K562 (cell line): Measurements from ENCODE around the gene CDH6. TPM values are rescaled to one million over a fixed set of nuclear protein-coding genes. Genes with fewer than 3 reads are reported as not detected.

Experiments used
- ATAC-seq: fragments of 200-7000 bp; cut with Tn5 transposase; 3 replicates; pipeline ENCODE4 v1.9.1; 2020; ENCODE audit warnings: moderate library complexity
- BruUV-seq: library from RNA; stranded (reverse); fragments of 400-500 nt; replicated peaks from 2 replicates; lab custom pipeline; 2021; lab: Mats Ljungman, UMichigan
- CTCF ChIA-PET: fragments of 300-600 bp; formaldehyde crosslinking; extraction: SDS; loops from one replicate; lab custom pipeline; 2021; ENCODE audit warnings: low intra/inter-chr PET ratio; lab: Yijun Ruan, JAX
- POLR2A ChIA-PET: fragments of 300-600, 350-650 bp; sonication (Branson Sonifier 250); formaldehyde crosslinking; extraction: SDS; loops from one replicate; lab custom pipeline; 2021; ENCODE audit warnings: antibody characterized with exemption, inconsistent platforms; lab: Yijun Ruan, JAX
- DNase-seq, 4 experiments: peaks; one replicate each; pipeline versions ENCODE4 v3.0.0 to v3.0.0-alpha.2; 2011 to 2018; ENCODE audit warnings: low spot score in 3 of 4, mixed read lengths in 3 of 4; ENCODE audit errors: extremely low read depth in 1 of 4
- FAIRE-seq: peaks from 2 replicates; lab custom pipeline; 2011; peaks lifted over from hg19 to GRCh38; lab: Jason Lieb, UNC
- H2AFZ ChIP-seq: 2 replicates; pipeline ENCODE4 v1.6.0; 2011; ENCODE audit warnings: low read depth, low read length, control low read depth, inconsistent platforms
- H3K27ac ChIP-seq: fragments of 200-600 bp; 3 replicates; pipeline ENCODE4 v1.8.0; 2011; ENCODE audit warnings: low read depth, mild to moderate bottlenecking, control low read depth, inconsistent platforms, low read length, moderate library complexity, mixed read lengths; ENCODE audit errors: extremely low read depth
- H3K27me3 ChIP-seq, 2 experiments: fragments of 300-600 bp in 1 of 2; 2 replicates in 1 of 2; 3 replicates in 1 of 2; pipeline versions ENCODE4 v1.6.0 to v1.8.0; 2011; ENCODE audit warnings: inconsistent platforms in 2 of 2, low read length in 2 of 2, mild to moderate bottlenecking in 1 of 2, mixed read lengths in 1 of 2, moderate library complexity in 1 of 2; ENCODE audit not compliant: control insufficient read depth in 2 of 2, insufficient read depth in 2 of 2
- H3K36me3 ChIP-seq: fragments of 300-600 bp; 3 replicates; pipeline ENCODE4 v1.8.0; 2011; ENCODE audit warnings: mild to moderate bottlenecking, low read length, inconsistent platforms; ENCODE audit not compliant: control insufficient read depth, insufficient read depth
- H3K4me1 ChIP-seq, 2 experiments: fragments of 200-600 bp in 1 of 2; replicated peaks in 1 of 2; 2 replicates in 1 of 2; 3 replicates in 1 of 2; pipeline versions ENCODE4 v1.5.1 to v1.8.0; 2011; ENCODE audit warnings: inconsistent platforms in 2 of 2, low read length in 2 of 2, mild to moderate bottlenecking in 1 of 2, mixed read lengths in 1 of 2, moderate library complexity in 1 of 2; ENCODE audit not compliant: control insufficient read depth in 2 of 2, insufficient read depth in 2 of 2
- H3K4me2 ChIP-seq: 2 replicates; pipeline ENCODE4 v1.6.1; 2011; ENCODE audit warnings: low read length, control low read depth, inconsistent platforms, mixed read lengths; ENCODE audit not compliant: insufficient read depth
- H3K4me3 ChIP-seq: fragments of 200-600 bp; sonication (generic), shearing (Covaris generic); 2 replicates; pipeline ENCODE4 v1.5.1; 2016; ENCODE audit warnings: control low read depth, inconsistent platforms
- H3K79me2 ChIP-seq: fragments of 200-600 bp; 3 replicates; pipeline ENCODE4 v1.8.0; 2011; ENCODE audit warnings: low read length, inconsistent platforms; ENCODE audit not compliant: control insufficient read depth, insufficient read depth
- H3K9ac ChIP-seq, 2 experiments: 2 replicates each; pipeline versions ENCODE4 v1.6.0 to v1.6.1; 2011; ENCODE audit warnings: low read depth in 2 of 2, low read length in 2 of 2, control low read depth in 1 of 2, inconsistent platforms in 1 of 2, mild to moderate bottlenecking in 1 of 2, mixed read lengths in 1 of 2; ENCODE audit not compliant: insufficient read depth in 1 of 2
- H3K9me1 ChIP-seq: one replicate; pipeline ENCODE4 v1.6.0; 2011; ENCODE audit warnings: inconsistent platforms, mild to moderate bottlenecking, low read length, moderate library complexity; ENCODE audit not compliant: control insufficient read depth, insufficient read depth
- H3K9me3 ChIP-seq: replicated peaks from 2 replicates; pipeline ENCODE4 v1.5.1; 2011; ENCODE audit warnings: low read depth, low read length, inconsistent platforms; ENCODE audit not compliant: control insufficient read depth, insufficient read depth
- H4K20me1 ChIP-seq: replicated peaks from 2 replicates; pipeline ENCODE4 v1.6.1; 2011; ENCODE audit warnings: low read length, inconsistent platforms, mixed read lengths; ENCODE audit not compliant: control insufficient read depth, insufficient read depth
- BRCA1 ChIP-seq, 2 experiments: fragments of 450-650 bp in 1 of 2; sonication (generic) in 1 of 2; formaldehyde crosslinking in 1 of 2; IDR thresholded peaks; 2 replicates each; pipeline versions ENCODE4 v1.5.0 to v1.6.1; 2017 to 2020; ENCODE audit warnings: mild to moderate bottlenecking in 1 of 2, missing genetic modification reagents in 1 of 2
- CBFB ChIP-seq: sonication (generic); formaldehyde crosslinking; IDR thresholded peaks from 2 replicates; pipeline ENCODE4 v1.4.0; 2020; ENCODE audit warnings: mild to moderate bottlenecking, missing genetic modification reagents
- CHAMP1 ChIP-seq: fragments of 450-650 bp; IDR thresholded peaks from 2 replicates; pipeline ENCODE4 v1.6.1; 2016; ENCODE audit warnings: mild to moderate bottlenecking
- E2F4 ChIP-seq: sonication (generic); formaldehyde crosslinking; IDR thresholded peaks from 2 replicates; pipeline ENCODE4 v1.8.0; 2022; ENCODE audit warnings: mild to moderate bottlenecking, low read depth, missing genetic modification reagents
- E4F1 ChIP-seq: fragments of 250-450 bp; sonication (Bioruptor Pico); IDR thresholded peaks from 2 replicates; pipeline ENCODE4 v1.5.0; 2021; ENCODE audit warnings: mild to moderate bottlenecking, borderline replicate concordance
- HOMEZ ChIP-seq: fragments of 250-450 bp; sonication (Bioruptor Pico); IDR thresholded peaks from 2 replicates; pipeline ENCODE4 v1.4.0; 2020; ENCODE audit warnings: mild to moderate bottlenecking, moderate library complexity
- MTA2 ChIP-seq: fragments of 450-650 bp; IDR thresholded peaks from 2 replicates; pipeline ENCODE4 v1.6.1; 2016; ENCODE audit warnings: low read depth
- MXD1 ChIP-seq: fragments of 250-450 bp; sonication (Bioruptor Pico); IDR thresholded peaks from 2 replicates; pipeline ENCODE4 v1.8.0; 2021; ENCODE audit warnings: borderline replicate concordance, mild to moderate bottlenecking, moderate library complexity; ENCODE audit not compliant: poor library complexity, severe bottlenecking
- SMARCB1 ChIP-seq: IDR thresholded peaks from 2 replicates; pipeline ENCODE4 v1.6.1; 2011; ENCODE audit warnings: improper control_type of control experiment, low read depth; ENCODE audit not compliant: insufficient read length
- THAP7 ChIP-seq: fragments of 250-450 bp; sonication (Bioruptor Pico); IDR thresholded peaks from 2 replicates; pipeline ENCODE4 v1.5.0; 2021
- ZNF3 ChIP-seq: fragments of 250-450 bp; sonication (Bioruptor Pico); IDR thresholded peaks from 2 replicates; pipeline ENCODE4 v1.5.0; 2021; ENCODE audit warnings: mild to moderate bottlenecking, moderate library complexity
- ZNF785 ChIP-seq: fragments of 250-450 bp; sonication (Bioruptor Pico); IDR thresholded peaks from 2 replicates; pipeline ENCODE4 v1.4.0; 2020; ENCODE audit warnings: mild to moderate bottlenecking
- ZNF79 ChIP-seq: fragments of 250-450 bp; sonication (Bioruptor Pico); IDR thresholded peaks from 2 replicates; pipeline ENCODE4 v1.4.0; 2020; ENCODE audit warnings: low read depth, mild to moderate bottlenecking, moderate library complexity
- WGBS: fragments of 100-300 bp; shearing (Covaris generic); methylation state at CpG from one replicate; pipeline ENCODE4 v1.1.6; 2016; ENCODE audit warnings: low coverage, mixed read lengths; ENCODE audit not compliant: insufficient coverage; ENCODE audit errors: missing lambda C conversion rate; 5-methylcytosine and 5-hydroxymethylcytosine counted together
- in situ Hi-C: fragments of 300-500 bp; cut with MboI; formaldehyde crosslinking; loops from 4 replicates; pipeline ENCODE4 v1.15.0; 2018; ENCODE audit warnings: inconsistent platforms, mixed read lengths
- intact Hi-C: fragments of 100-400 bp; cut with micrococcal nuclease; formaldehyde crosslinking; loops from 2 replicates; pipeline ENCODE4 v1.14.2; 2022
- polyA plus RNA-seq, 8 experiments: library from polyadenylated mRNA; depleted of rRNA in 4 of 8; stranded (reverse) in 5 of 8; unstranded in 3 of 8; fragments of >200 nt; fragmentation: Nextera tagmentation in 2 of 8; fragmentation: Illumina TruSeq in 1 of 8; extraction: Ambion mirVana in 2 of 8; extraction: Trizol in 1 of 8; gene quantifications; 2 replicates each; pipeline versions ENCODE4 v1.2.1 to v1.2.3, GENCODE V29; 2011 to 2014; ENCODE audit warnings: inconsistent platforms in 1 of 8, missing spikeins in 1 of 8
- total RNA-seq, 7 experiments: library from RNA; depleted of rRNA in 6 of 7; stranded (reverse); fragments of >200 nt in 6 of 7; fragmentation: Illumina TruSeq in 2 of 7; extraction: Trizol in 2 of 7; gene quantifications; 2 replicates each; pipeline versions ENCODE4 v1.2.1 to v1.2.3, GENCODE V29; 2011 to 2021; ENCODE audit warnings: low replicate concordance in 1 of 7

The CDH6 gene
- total and polyA plus RNA-seq, 9 of the 15 experiments (the other 6 are each of a cell fraction or from before 2014, with no cell fraction given): not detected

- H4K20me1 ChIP-seq: no peaks in the 10 kb centered on the region
- H3K36me3 ChIP-seq: no peaks in the 10 kb centered on the region
- FAIRE-seq (no peak), DNase-seq (no peak), ATAC-seq (no peak)
- H3K4me3 ChIP-seq: no peak overlapping the region
- no peak overlapping the region for H3K4me2 ChIP-seq
- 0% methylated on average over 1 of the region's 1 CpG for WGBS
- H3K79me2 ChIP-seq: no peaks in the 10 kb centered on the region
- no peak overlapping the region for H2AFZ ChIP-seq
- H3K9ac ChIP-seq: no peak overlapping the region
- no peaks in the 10 kb centered on the region for H3K27me3 ChIP-seq
- no peaks in the 10 kb centered on the region for H3K9me3 ChIP-seq
- BruUV-seq: no TSS peak
- in situ Hi-C loops: no loop called here
- H3K4me1 ChIP-seq: no peaks in the 10 kb centered on the region
- ChIA-PET CTCF (no interaction called here), POLR2A (no interaction called here)
- intact Hi-C loops: no loop called here
- no peaks in the 10 kb centered on the region for H3K9me1 ChIP-seq
- H3K27ac ChIP-seq: no peak overlapping the region
- TF ChIP-seq E2F4 (CRISPR knock-in tag): no peak
- no peak for TF ChIP-seq THAP7 (CRISPR knock-in tag)
- TF ChIP-seq ZNF785 (CRISPR knock-in tag): no peak
- TF ChIP-seq HOMEZ (CRISPR knock-in tag): no peak
- TF ChIP-seq CBFB (CRISPR knock-in tag): no peak
- TF ChIP-seq SMARCB1: no peak
- no peak for TF ChIP-seq MTA2
- TF ChIP-seq BRCA1 (IDR thresholded peaks at IDR 0.05): no peak
- TF ChIP-seq BRCA1 (CRISPR knock-in tag; IDR thresholded peaks at IDR 0.05): no peak
- no peak for TF ChIP-seq ZNF79 (CRISPR knock-in tag)
- no peak for TF ChIP-seq MXD1 (CRISPR knock-in tag)
- TF ChIP-seq ZNF3 (CRISPR knock-in tag): no peak
- no peak for TF ChIP-seq E4F1 (CRISPR knock-in tag)
- TF ChIP-seq CHAMP1: no peak
Measured at GRCh38 chr5:31158686-31159085, 34.8 kb upstream of the CDH6 start.
